HepG2 (cell line): ENCODE results near the gene GGA2. TPM values are rescaled to one million over a fixed set of nuclear protein-coding genes. Genes with fewer than 3 reads are reported as not detected.

Experiments used
- ATAC-seq: fragments of 200-7000 bp; cut with Tn5 transposase; 3 replicates; pipeline ENCODE4 v1.9.1; 2020; ENCODE audit warnings: mild to moderate bottlenecking, moderate library complexity
- BruUV-seq: library from RNA; stranded (reverse); fragments of 400-500 nt; replicated peaks from 2 replicates; lab custom pipeline; 2021; lab: Mats Ljungman, UMichigan
- CTCF ChIA-PET: fragments of 300-600 bp; formaldehyde crosslinking; extraction: SDS; loops from one replicate; lab custom pipeline; 2021; ENCODE audit warnings: low total read pairs, inconsistent platforms, low intra/inter-chr PET ratio; lab: Yijun Ruan, JAX
- POLR2A ChIA-PET: fragments of 350-600 bp; sonication (Branson Sonifier 250); formaldehyde crosslinking; loops from one replicate; lab custom pipeline; 2020; ENCODE audit warnings: antibody characterized with exemption, inconsistent platforms; lab: Yijun Ruan, JAX
- DNase-seq: peaks from one replicate; pipeline ENCODE4 v3.0.0-alpha.2; 2015; ENCODE audit warnings: low spot score
- FAIRE-seq: peaks from 3 replicates; lab custom pipeline; 2011; peaks lifted over from hg19 to GRCh38; lab: Jason Lieb, UNC
- H2AFZ ChIP-seq: one replicate; pipeline ENCODE4 v1.6.1; 2011; ENCODE audit warnings: low read length, inconsistent platforms
- H3K27ac ChIP-seq: fragments of 300-600 bp; 3 replicates; pipeline ENCODE4 v1.8.0; 2011; ENCODE audit warnings: mixed run types, mild to moderate bottlenecking, mixed read lengths, low read length, inconsistent platforms; ENCODE audit not compliant: insufficient read depth; ENCODE audit errors: extremely low read length
- H3K27me3 ChIP-seq, 2 experiments: fragments of 200-600 bp in 1 of 2; 2 replicates in 1 of 2; 3 replicates in 1 of 2; pipeline versions ENCODE4 v1.6.0 to v1.8.0; 2011; ENCODE audit warnings: low read length in 2 of 2, mild to moderate bottlenecking in 2 of 2, moderate library complexity in 2 of 2, inconsistent platforms in 1 of 2; ENCODE audit not compliant: insufficient read depth in 2 of 2, control insufficient read depth in 1 of 2
- H3K36me3 ChIP-seq, 2 experiments: fragments of 200-600 bp in 1 of 2; replicated peaks in 1 of 2; 2 replicates in 1 of 2; 3 replicates in 1 of 2; pipeline versions ENCODE4 v1.5.1 to v1.8.0; 2011; ENCODE audit warnings: low read length in 2 of 2, inconsistent platforms in 1 of 2; ENCODE audit not compliant: insufficient read depth in 2 of 2, control insufficient read depth in 1 of 2
- H3K4me1 ChIP-seq: 2 replicates; pipeline ENCODE4 v1.5.1; 2012; ENCODE audit warnings: low read length, inconsistent platforms; ENCODE audit not compliant: insufficient read depth
- H3K4me2 ChIP-seq: 2 replicates; pipeline ENCODE4 v1.6.0; 2011; ENCODE audit warnings: low read depth, low read length, inconsistent platforms
- H3K4me3 ChIP-seq, 3 experiments: fragments of 200-600 bp in 1 of 3; sonication (generic), shearing (Covaris generic) in 1 of 3; replicated peaks in 1 of 3; 2 replicates each; pipeline ENCODE4 v1.5.1; 2011 to 2016; ENCODE audit warnings: low read length in 3 of 3, inconsistent platforms in 2 of 3, low read depth in 2 of 3, mild to moderate bottlenecking in 2 of 3, control low read depth in 1 of 3, mixed read lengths in 1 of 3; ENCODE audit not compliant: insufficient read depth in 1 of 3
- H3K79me2 ChIP-seq: one replicate; pipeline ENCODE4 v1.6.1; 2011; ENCODE audit warnings: low read length, inconsistent platforms; ENCODE audit not compliant: insufficient read depth
- H3K9ac ChIP-seq: 2 replicates; pipeline ENCODE4 v1.6.0; 2011; ENCODE audit warnings: mild to moderate bottlenecking, low read depth, low read length, inconsistent platforms; ENCODE audit not compliant: insufficient read depth
- H3K9me3 ChIP-seq: 2 replicates; pipeline ENCODE4 v1.5.1; 2012; ENCODE audit warnings: mild to moderate bottlenecking, low read length
- H4K20me1 ChIP-seq: 2 replicates; pipeline ENCODE4 v1.6.0; 2011; ENCODE audit warnings: inconsistent platforms, mild to moderate bottlenecking, low read length, moderate library complexity; ENCODE audit not compliant: insufficient read depth
- ATRX ChIP-seq: sonication (generic); formaldehyde crosslinking; IDR thresholded peaks from 2 replicates; pipeline ENCODE4 v1.4.0; 2020; ENCODE audit warnings: missing genetic modification reagents, borderline replicate concordance
- CREM ChIP-seq, 2 experiments: sonication (generic) in 1 of 2; formaldehyde crosslinking in 1 of 2; IDR thresholded peaks; 2 replicates each; pipeline versions ENCODE4 v1.4.0 to v1.6.1; 2016 to 2020; ENCODE audit warnings: antibody characterized with exemption in 1 of 2, mild to moderate bottlenecking in 1 of 2, missing genetic modification reagents in 1 of 2
- HES4 ChIP-seq: sonication (generic); formaldehyde crosslinking; IDR thresholded peaks from 2 replicates; pipeline ENCODE4 v1.9.0; 2021; ENCODE audit warnings: mild to moderate bottlenecking, missing genetic modification reagents, borderline replicate concordance
- HNRNPLL ChIP-seq: fragments of 200-400 bp; formaldehyde crosslinking; IDR thresholded peaks from 2 replicates; pipeline ENCODE4 v1.6.1; 2017; ENCODE audit warnings: mild to moderate bottlenecking, low read depth, low read length; ENCODE audit not compliant: poor library complexity, severe bottlenecking
- HOXA5 ChIP-seq: sonication (generic); formaldehyde crosslinking; IDR thresholded peaks from 2 replicates; pipeline ENCODE4 v1.4.0; 2020; ENCODE audit warnings: missing genetic modification reagents
- KDM1A ChIP-seq: IDR thresholded peaks from 2 replicates; pipeline ENCODE4 v1.6.1; 2016; ENCODE audit warnings: missing compliant biosample characterization
- KLF6 ChIP-seq: IDR thresholded peaks from 2 replicates; pipeline ENCODE4 v1.8.0; 2016; ENCODE audit warnings: missing biosample characterization, missing genetic modification reagents
- NAIF1 ChIP-seq: sonication (generic); formaldehyde crosslinking; IDR thresholded peaks from 2 replicates; pipeline ENCODE4 v1.5.0; 2020; ENCODE audit warnings: mild to moderate bottlenecking, missing genetic modification reagents, borderline replicate concordance
- SIN3B ChIP-seq: fragments of 150-350 bp; IDR thresholded peaks from 2 replicates; pipeline ENCODE4 v1.6.1; 2014; ENCODE audit warnings: low read length
- TBL1XR1 ChIP-seq: fragments of 150-350 bp; IDR thresholded peaks from 2 replicates; pipeline ENCODE4 v1.6.1; 2014; ENCODE audit warnings: borderline replicate concordance, low read length; ENCODE audit not compliant: partially characterized antibody
- U2AF2 ChIP-seq: fragments of 200-400 bp; formaldehyde crosslinking; IDR thresholded peaks from 2 replicates; pipeline ENCODE4 v1.6.1; 2017; ENCODE audit warnings: low read depth, mild to moderate bottlenecking, low read length
- YEATS2 ChIP-seq: sonication (generic); formaldehyde crosslinking; IDR thresholded peaks from 2 replicates; pipeline ENCODE4 v1.4.0; 2020; ENCODE audit warnings: missing genetic modification reagents, borderline replicate concordance
- ZC3H4 ChIP-seq: sonication (generic); formaldehyde crosslinking; IDR thresholded peaks from 2 replicates; pipeline ENCODE4 v1.4.0; 2020; ENCODE audit warnings: missing genetic modification reagents, borderline replicate concordance
- ZFP41 ChIP-seq: sonication (generic); formaldehyde crosslinking; IDR thresholded peaks from 2 replicates; pipeline ENCODE4 v1.4.0; 2020; ENCODE audit warnings: mild to moderate bottlenecking, missing genetic modification reagents, borderline replicate concordance
- ZNF350 ChIP-seq: sonication (generic); formaldehyde crosslinking; IDR thresholded peaks from 2 replicates; pipeline ENCODE4 v1.4.0; 2020; ENCODE audit warnings: mild to moderate bottlenecking, low read depth, missing genetic modification reagents, borderline replicate concordance
- ZNF841 ChIP-seq: sonication (generic); formaldehyde crosslinking; IDR thresholded peaks from 2 replicates; pipeline ENCODE4 v1.8.1; 2023; ENCODE audit warnings: missing genetic modification reagents, borderline replicate concordance
- WGBS: methylation state at CpG from one replicate; pipeline ENCODE4 v1.1.6; 2017; ENCODE audit warnings: low lambda C conversion rate; 5-methylcytosine and 5-hydroxymethylcytosine counted together
- in situ Hi-C: cut with HindIII; loops from 2 replicates; pipeline ENCODE4 v1.10.0; 2017; ENCODE audit warnings: low pct_unique_long_range_greater_than_20kb; ENCODE audit not compliant: extremely low pct_ligation_motif_present
- intact Hi-C: fragments of 100-400 bp; cut with micrococcal nuclease; formaldehyde crosslinking; loops from one replicate; pipeline ENCODE4 v1.10.0; 2022; ENCODE audit not compliant: unreplicated experiment
- polyA plus RNA-seq, 8 experiments: library from polyadenylated mRNA; depleted of rRNA in 3 of 8; stranded (reverse) in 7 of 8; unstranded in 1 of 8; fragments of >200 nt; fragmentation: Illumina TruSeq in 4 of 8; extraction: Trizol in 4 of 8; gene quantifications; 2 replicates each; pipeline versions ENCODE4 v1.2.1 to v1.2.3, GENCODE V29; 2011 to 2016; ENCODE audit warnings: low read depth in 4 of 8, missing spikeins in 1 of 8, mixed read lengths in 1 of 8; ENCODE audit not compliant: insufficient read depth in 1 of 8
- total RNA-seq, 5 experiments: library from RNA; depleted of rRNA; stranded (reverse); fragments of >200 nt; fragmentation: Illumina TruSeq; extraction: Trizol; gene quantifications; 2 replicates each; pipeline ENCODE4 v1.2.3, GENCODE V29; 2016; ENCODE audit warnings: low read depth in 1 of 5
- TF ChIP-seq, protein P1 (sequence below): sonication (generic); formaldehyde crosslinking; IDR thresholded peaks from 2 replicates; pipeline ENCODE4 v1.5.0; 2020; ENCODE audit warnings: mild to moderate bottlenecking, missing genetic modification reagents, borderline replicate concordance
- TF ChIP-seq, protein P2 (sequence below): IDR thresholded peaks from 2 replicates; pipeline ENCODE4 v1.6.1; 2018; ENCODE audit warnings: missing genetic modification reagents, mild to moderate bottlenecking, missing compliant biosample characterization

GGA2 gene
- total and polyA plus RNA-seq, 2 of the 13 experiments (the other 11 are each of a cell fraction or from before 2014, with no cell fraction given) = 51.5 to 69.8 TPM

- TF ChIP-seq, protein P1, sequence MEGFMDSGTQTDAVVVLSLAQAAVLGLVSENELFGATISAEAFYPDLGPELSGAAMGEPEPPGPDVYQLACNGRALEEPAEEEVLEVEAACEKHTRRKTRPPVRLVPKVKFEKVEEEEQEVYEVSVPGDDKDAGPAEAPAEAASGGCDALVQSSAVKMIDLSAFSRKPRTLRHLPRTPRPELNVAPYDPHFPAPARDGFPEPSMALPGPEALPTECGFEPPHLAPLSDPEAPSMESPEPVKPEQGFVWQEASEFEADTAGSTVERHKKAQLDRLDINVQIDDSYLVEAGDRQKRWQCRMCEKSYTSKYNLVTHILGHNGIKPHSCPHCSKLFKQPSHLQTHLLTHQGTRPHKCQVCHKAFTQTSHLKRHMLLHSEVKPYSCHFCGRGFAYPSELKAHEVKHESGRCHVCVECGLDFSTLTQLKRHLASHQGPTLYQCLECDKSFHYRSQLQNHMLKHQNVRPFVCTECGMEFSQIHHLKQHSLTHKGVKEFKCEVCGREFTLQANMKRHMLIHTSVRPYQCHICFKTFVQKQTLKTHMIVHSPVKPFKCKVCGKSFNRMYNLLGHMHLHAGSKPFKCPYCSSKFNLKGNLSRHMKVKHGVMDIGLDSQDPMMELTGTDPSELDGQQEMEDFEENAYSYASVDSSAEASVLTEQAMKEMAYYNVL (CRISPR knock-in tag) = no peak
- TF ChIP-seq, protein P2, sequence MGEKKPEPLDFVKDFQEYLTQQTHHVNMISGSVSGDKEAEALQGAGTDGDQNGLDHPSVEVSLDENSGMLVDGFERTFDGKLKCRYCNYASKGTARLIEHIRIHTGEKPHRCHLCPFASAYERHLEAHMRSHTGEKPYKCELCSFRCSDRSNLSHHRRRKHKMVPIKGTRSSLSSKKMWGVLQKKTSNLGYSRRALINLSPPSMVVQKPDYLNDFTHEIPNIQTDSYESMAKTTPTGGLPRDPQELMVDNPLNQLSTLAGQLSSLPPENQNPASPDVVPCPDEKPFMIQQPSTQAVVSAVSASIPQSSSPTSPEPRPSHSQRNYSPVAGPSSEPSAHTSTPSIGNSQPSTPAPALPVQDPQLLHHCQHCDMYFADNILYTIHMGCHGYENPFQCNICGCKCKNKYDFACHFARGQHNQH (CRISPR knock-in tag) = no peak
- TF ChIP-seq ZNF350 (CRISPR knock-in tag) (no peak), YEATS2 (CRISPR knock-in tag) (no peak), TBL1XR1 (peak; percentile 74)
- TF ChIP-seq, all 625 proteins: peak for 4
Observed at GRCh38 chr16:23500862-23501225, 9.4 kb downstream of the GGA2 start (continued).

DNA sequence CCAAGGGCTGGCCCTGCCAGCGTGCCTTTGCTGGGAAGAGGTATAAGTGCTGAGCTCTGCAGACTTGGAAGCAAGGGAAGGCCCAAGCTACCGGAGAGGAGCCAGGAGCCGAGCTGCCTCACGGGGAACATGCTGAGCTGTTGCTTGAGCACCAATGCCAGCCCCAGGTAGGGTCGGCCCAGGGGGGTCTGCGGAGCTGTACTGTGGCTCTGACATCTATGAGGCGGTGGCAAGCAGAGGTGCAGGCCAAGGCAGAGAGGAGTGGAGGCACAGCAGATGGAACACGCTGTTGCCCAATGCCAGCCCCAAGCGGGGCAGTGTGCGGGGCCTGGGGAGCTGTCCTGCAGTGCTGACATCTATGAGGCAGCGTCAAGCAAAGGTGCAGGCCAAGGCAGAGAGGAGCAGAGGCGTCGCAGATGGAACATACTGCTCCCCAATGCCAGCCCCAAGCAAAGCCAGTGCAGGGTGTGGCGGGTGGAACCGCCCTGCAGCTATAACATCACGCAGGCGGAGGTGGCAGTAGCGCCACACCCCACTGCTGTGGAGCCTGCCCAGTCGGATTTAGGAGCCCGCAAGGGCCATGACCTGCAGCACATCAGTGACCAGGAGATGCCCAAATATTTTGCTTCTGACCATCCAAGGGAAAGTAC, 10.0 kb downstream of the GGA2 start:
- Histone ChIP-seq H3K79me2 (peaks cover 89% of the 10 kb centered on the region), H3K4me3 (no peak overlapping the region), H3K4me2 (no peak overlapping the region), H3K27ac (no peak overlapping the region), H3K9ac (no peak overlapping the region), H3K4me1 (peaks cover 40% of the 10 kb centered on the region), H3K36me3 (peaks cover 17 to 69% of the 10 kb centered on the region in 2 experiments), H3K27me3 (no peaks in the 10 kb centered on the region), H3K9me3 (no peaks in the 10 kb centered on the region), H2AFZ (no peak overlapping the region), H4K20me1 (peaks cover 82% of the 10 kb centered on the region)
- DNase-seq = no peak
- intact Hi-C loops (no loop called here), in situ Hi-C loops (no loop called here)
- no peak for FAIRE-seq
- BruUV-seq = no TSS peak
- ChIA-PET CTCF (no interaction called here), POLR2A (interaction anchor here (0.7 to 1.3 kb wide), 2 partner anchors 40 to 57 kb away, joined by 3 read pairs; partner anchors contain the start of genes EARS2 and UBFD1)
- ATAC-seq = no peak
- 98% methylated on average over 20 of the region's 20 CpGs for WGBS
- TF ChIP-seq HOXA5 (CRISPR knock-in tag) = no peak
- no peak for TF ChIP-seq ZNF841 (CRISPR knock-in tag)
- no peak for TF ChIP-seq SIN3B
- TF ChIP-seq HNRNPLL = peak; percentile 28
- TF ChIP-seq ATRX (CRISPR knock-in tag) = no peak
- no peak for TF ChIP-seq ZFP41
- no peak for TF ChIP-seq ZC3H4
- no peak for TF ChIP-seq CREM (IDR thresholded peaks at IDR 0.05)
- no peak for TF ChIP-seq CREM (CRISPR knock-in tag; IDR thresholded peaks at IDR 0.05)
- no peak for TF ChIP-seq U2AF2
- no peak for TF ChIP-seq NAIF1 (CRISPR knock-in tag)
- no peak for TF ChIP-seq KLF6 (CRISPR knock-in tag)
- no peak for TF ChIP-seq KDM1A (CRISPR knock-in tag)
- TF ChIP-seq HES4 = peak; percentile 71; the same call in 1 of the 2 replicates
